Measurements from ENCODE around the gene KCNK13.

Gene KCNK13

GRCh38 chr14:90054803-90055202 is 7.0 kb upstream of the KCNK13 start:
- Histone ChIP-seq H3K36me3 (no peaks in the 10 kb centered on the region), H3K4me3 (ENCODE audit: low read depth in 1 of 2, low read length in 1 of 2) (no peak overlapping the region), H3K27me3 (peaks cover 96% of the 10 kb centered on the region), H3K27ac (no peak overlapping the region), H3K9me3 (no peaks in the 10 kb centered on the region), H3K4me1 (ENCODE audit: control insufficient read depth in 1 of 2, insufficient read depth in 1 of 2, low read depth in 1 of 2, low read length in 1 of 2) (no peaks in the 10 kb centered on the region)
- TF ChIP-seq CTCF (IDR thresholded peaks at IDR 0.05), result no peak

- peaks cover 100% of the 10 kb centered on the region for H3K27me3 ChIP-seq
These were observed 5.0 kb upstream of the KCNK13 start for GRCh38 chr14:90056826-90057225.

GRCh38 chr14:90058876-90059458 is 2.8 kb upstream of the KCNK13 start:
- no peak for TF ChIP-seq CTCF (IDR thresholded peaks at IDR 0.05)
- no peak overlapping the region for H3K27ac ChIP-seq
- H3K27me3 ChIP-seq, result peaks cover 100% of the 10 kb centered on the region
- H3K9me3 ChIP-seq, result no peaks in the 10 kb centered on the region
- H3K4me1 ChIP-seq (ENCODE audit: control insufficient read depth in 1 of 2, insufficient read depth in 1 of 2, low read depth in 1 of 2, low read length in 1 of 2), result peaks cover 17 to 28% of the 10 kb centered on the region in 2 experiments
- no peaks in the 10 kb centered on the region for H3K36me3 ChIP-seq
- H3K4me3 ChIP-seq (ENCODE audit: low read depth in 1 of 2, low read length in 1 of 2), result no peak overlapping the region

More at GRCh38 chr14:90056826-90057225, 5.0 kb upstream of the KCNK13 start:
- H3K36me3 ChIP-seq, result no peaks in the 10 kb centered on the region
- TF ChIP-seq CTCF (IDR thresholded peaks at IDR 0.05), result no peak
- no peak overlapping the region for H3K27ac ChIP-seq
- H3K4me3 ChIP-seq (ENCODE audit: low read depth in 1 of 2, low read length in 1 of 2), result no peak overlapping the region
- H3K9me3 ChIP-seq, result no peaks in the 10 kb centered on the region
- peaks cover 16 to 19% of the 10 kb centered on the region in 2 experiments for H3K4me1 ChIP-seq (ENCODE audit: control insufficient read depth in 1 of 2, insufficient read depth in 1 of 2, low read depth in 1 of 2, low read length in 1 of 2)

GRCh38 chr14:90060312-90060964 is 1.4 kb upstream of the KCNK13 start:
- H3K9me3 ChIP-seq, result no peaks in the 10 kb centered on the region
- TF ChIP-seq CTCF (IDR thresholded peaks at IDR 0.05), result no peak
- H3K4me1 ChIP-seq (ENCODE audit: control insufficient read depth in 1 of 2, insufficient read depth in 1 of 2, low read depth in 1 of 2, low read length in 1 of 2), result peaks cover 17 to 28% of the 10 kb centered on the region in 2 experiments
- no peak overlapping the region for H3K27ac ChIP-seq
- H3K36me3 ChIP-seq, result no peaks in the 10 kb centered on the region
- H3K27me3 ChIP-seq, result peaks cover 100% of the 10 kb centered on the region
- H3K4me3 ChIP-seq (ENCODE audit: low read depth in 1 of 2, low read length in 1 of 2), result peak overlapping the region; percentile 7 to 46

- Histone ChIP-seq H3K4me3 (ENCODE audit: low read depth in 1 of 2, low read length in 1 of 2) (peak overlapping the region; percentile 7 to 46), H3K27ac (no peak overlapping the region), H3K36me3 (no peaks in the 10 kb centered on the region), H3K4me1 (ENCODE audit: control insufficient read depth in 1 of 2, insufficient read depth in 1 of 2, low read depth in 1 of 2, low read length in 1 of 2) (peaks cover 17 to 28% of the 10 kb centered on the region in 2 experiments), H3K9me3 (no peaks in the 10 kb centered on the region), H3K27me3 (peaks cover 100% of the 10 kb centered on the region)
- no peak for TF ChIP-seq CTCF (IDR thresholded peaks at IDR 0.05)
These were observed 669 bp upstream of the KCNK13 start for GRCh38 chr14:90060965-90061684.
